HG03095 (cell line): ENCODE data around the gene CKAP4.
A peak's percentile ranks its signal among the peaks of the same experiment; 100 is the strongest.

ENCODE experiments used
- ATAC-seq: cut with Tn5 transposase; IDR thresholded peaks from one replicate; pipeline ENCODE4 v1.9.1; 2021; ENCODE audit warnings: moderate library complexity; ENCODE audit not compliant: unreplicated experiment

CKAP4 gene

DNA sequence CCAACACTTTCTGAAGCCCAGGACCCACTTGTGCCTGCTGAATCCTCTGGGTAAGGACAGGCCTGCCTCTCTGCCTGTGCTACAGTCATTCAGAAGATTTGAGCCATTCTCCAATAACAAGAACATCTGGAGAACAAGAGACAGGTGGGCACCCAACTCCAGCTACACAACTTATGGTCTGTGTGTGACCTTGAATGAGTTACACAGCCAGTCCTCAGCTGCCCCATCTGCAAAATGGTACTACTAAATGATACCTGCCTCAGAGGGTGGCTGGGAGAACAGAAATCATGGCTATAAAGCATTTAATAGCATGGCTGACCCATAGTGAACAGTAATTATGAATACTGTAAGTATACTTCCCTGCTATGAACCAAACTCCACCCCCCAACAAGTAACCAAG, 4.2 kb downstream of the CKAP4 start:
- no peak for ATAC-seq

DNA sequence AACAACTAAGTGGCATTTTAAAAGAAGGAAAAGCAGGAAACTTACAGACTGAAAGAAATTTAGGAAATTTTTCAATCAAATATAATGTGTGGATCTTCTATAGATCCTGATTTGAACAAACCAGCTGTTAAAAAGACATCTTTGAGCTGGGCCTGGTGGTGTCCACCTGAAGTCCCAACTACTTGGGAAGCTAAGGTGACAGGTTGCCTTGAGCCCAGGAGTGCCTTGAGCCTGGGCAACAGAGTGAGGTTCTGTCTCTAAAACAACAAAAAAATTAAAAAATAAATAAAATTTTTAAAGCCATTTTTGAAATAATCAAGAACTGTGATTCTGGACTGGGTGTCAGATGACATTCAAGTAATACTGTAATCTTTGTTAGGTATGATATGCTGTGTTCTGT, 7.0 kb downstream of the CKAP4 start:
- ATAC-seq: no peak

DNA sequence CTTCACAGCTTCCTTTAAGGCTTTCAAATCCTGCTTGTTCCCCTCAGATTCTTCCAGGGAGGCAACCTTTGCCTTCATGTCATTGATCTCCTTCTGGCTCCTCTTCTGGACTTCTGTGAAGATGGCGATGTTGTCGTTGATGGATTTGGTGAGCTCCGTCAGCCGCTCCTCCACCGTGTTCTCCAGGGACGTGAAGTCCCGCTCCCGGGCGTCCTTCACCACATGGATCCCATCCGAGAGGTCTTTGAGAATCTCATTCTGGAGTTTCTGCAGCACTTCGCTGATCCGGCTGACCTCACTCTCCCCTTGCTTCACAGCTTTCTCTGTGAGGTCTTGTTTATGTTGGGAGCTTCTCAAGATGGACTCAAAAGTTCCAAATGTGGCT, 7.9 kb downstream of the CKAP4 start:
- no peak for ATAC-seq

DNA sequence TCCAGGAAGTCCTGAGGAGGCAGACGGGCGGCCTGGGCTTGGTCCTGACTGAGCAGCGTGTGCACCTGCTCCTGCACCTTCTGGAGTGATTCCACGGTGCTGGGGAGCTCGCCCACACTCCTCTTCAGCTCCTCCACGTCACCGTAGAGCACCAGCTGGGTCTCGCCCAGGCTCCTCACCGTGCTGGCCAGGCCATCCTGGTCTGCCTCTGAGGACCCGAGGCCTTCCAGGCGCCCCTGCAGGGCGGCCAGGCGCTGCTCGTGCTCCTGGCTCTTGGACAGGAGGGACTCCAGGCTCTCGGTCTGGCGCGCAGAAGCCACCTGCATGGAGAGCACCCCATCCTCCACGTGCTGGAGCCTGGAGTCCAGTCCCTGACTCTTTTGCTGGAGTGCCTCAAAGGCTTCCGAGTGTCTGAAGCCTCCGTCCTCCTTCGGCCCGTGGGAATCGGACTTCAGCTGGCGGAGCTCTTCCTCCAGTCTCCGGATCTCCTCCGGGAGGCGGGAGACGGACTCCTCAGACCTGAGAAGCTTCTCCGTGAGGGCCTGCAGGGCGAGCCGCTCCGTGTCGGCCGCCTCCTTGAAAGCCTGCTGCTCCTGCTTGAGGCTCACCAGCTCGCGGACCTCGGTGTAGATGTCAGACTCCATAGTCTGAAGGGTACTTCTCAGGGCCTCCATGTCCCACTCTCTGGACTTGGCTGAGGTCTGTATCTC, 8.4 kb downstream of the CKAP4 start:
- ATAC-seq: no peak

DNA sequence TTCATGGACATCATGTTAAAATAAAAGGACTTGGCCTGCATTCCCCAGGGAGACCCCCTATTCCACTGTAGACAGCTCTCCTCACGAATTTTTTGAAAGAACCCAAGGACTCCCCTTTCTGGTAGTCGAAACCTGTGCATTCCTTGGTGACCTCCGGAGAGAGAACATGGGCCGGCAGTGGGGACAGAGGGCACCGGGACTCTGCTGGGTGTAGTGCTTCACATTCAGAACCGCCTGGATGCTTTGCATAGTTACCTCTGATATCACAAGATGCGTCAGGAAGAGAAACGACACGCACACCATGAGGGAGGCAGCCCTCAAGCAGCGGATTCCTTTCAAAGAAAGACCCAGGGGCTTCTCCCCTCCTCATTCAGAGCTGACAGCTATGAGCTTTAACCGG, 9.7 kb downstream of the CKAP4 start:
- ATAC-seq: no peak

DNA sequence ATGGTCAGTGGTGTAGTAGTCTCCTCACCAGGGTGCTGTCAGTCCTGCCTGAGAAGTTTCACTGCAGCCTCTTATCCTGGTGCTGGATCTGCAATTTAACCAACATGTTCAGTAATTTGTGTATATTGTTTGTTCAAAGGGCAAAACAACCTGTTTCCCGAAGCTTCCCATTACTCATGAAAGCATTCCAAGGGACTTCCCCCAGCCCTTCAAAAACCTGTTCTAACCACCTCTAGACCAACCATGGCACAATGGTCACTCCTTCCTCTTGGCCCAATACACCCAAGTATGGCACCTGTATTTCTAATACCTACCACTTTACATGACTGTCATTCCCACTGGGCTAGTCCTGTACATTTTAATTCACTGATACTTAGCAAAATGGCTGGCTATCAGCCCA, 12.1 kb downstream of the CKAP4 start:
- no peak for ATAC-seq

DNA sequence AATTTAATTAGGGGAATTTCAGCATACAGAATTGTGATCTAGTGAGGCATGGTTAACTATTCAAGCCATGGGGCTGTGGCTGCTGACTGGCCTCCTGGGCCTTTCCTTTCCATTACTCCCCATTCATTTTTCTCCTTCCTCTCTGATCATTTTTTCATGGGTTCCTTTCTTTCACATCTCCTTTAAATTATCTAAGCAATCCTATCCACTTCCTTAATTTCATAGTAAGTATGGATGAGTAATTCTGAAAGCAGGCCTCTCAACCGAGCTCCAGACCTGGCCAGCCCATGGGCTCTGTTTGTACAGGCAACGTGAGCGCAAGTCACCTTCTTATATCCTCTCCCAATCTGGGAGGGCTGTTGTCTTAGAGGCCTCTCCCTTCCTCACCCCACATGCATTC, 13.4 kb downstream of the CKAP4 start:
- no peak for ATAC-seq

DNA sequence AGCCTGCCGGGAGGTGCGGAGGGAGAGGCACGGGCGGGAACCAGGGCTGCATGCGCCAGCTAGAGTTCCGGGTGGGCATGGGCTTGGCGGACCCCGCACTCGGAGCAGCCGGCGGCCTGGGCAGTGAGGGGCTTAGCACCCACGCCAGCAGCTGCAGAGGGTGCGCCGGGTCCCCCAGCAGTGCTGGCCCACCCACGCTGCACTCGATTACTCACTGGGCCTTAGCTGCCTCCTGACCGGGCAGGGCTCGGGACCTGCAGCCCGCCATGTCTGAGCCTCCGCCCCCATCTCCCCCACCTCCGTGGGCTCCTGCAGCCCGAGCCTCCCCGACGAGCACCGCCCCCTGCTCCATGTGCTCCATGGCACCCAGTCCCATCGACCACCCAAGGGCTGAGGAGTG, 14.8 kb downstream of the CKAP4 start:
- ATAC-seq: no peak

DNA sequence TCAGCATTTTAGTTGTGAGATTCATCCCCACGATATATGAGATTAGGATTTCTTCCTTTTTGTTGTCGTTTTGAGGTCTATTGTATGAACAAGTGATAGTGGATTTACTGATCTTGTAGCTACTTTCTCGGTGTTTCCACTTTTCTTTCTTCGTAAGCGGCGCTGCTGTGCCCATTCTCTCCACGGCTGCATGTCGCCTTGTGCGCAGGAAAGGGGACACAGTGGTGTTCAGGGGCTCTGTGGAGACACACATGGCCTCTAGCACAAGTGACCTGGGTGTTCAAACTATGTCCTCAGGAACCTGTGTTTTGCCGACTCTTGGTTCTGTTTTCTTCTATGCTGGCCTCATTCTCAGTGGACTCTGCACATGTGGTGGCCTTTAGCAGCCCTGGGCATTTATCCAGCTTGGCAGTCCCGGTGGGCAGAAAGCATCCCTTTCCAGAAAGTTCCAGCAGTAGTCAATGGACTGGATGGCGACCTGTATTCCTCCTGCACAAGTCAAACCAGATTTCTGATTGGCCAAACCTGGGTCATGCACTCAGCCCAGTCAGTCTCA, 18.7 kb downstream of the CKAP4 start:
- ATAC-seq: no peak

DNA sequence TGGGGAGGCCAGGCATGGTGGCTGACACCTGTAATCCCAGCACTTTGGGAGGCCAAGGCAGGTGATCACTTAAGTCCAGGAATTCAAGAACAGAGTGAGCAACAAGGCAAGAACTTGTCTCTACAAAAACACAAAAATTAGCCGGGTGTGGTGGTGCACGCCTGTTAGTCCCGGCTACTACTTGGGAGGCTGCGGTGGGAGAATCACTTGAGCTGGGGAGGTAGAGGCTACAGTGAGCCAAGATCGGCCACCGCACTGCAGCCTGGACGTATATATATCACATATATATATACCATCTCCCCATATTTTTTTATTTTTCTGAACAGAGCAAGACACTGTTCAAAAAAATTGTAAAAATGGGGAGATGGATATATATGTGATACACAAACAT, 19.5 kb downstream of the CKAP4 start:
- no peak for ATAC-seq

DNA sequence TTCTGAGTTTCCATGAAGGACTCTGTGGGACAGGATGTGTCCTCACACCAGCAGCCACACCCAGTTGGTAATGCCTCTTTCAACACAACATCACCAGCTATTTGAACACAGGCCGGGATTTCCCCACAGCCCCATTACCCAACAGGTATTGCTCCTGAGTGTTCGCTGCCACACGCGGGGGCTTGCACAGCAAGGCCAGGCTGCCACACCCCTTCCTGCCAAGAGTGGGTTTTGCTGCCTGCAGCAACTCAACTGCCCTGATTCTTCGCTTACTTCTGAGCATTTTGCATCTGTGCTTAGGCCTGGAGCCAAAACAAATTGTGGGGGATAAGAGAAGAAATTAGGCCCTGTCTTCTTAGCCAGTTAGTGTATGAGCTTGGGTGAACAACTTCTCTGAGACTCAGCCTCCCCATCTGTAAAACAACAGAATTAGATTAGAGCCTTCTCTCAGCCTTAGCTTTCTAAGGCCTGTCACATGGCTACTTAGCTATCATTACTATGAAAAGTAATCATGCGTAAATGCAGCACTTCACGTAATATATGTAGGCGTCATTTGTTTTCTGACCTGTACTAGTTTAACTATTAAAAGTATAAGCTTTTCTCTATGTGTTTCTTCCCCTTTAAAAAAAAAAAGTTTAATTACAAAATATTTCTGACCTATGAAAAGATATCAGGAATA, 20.0 kb downstream of the CKAP4 start:
- no peak for ATAC-seq

DNA sequence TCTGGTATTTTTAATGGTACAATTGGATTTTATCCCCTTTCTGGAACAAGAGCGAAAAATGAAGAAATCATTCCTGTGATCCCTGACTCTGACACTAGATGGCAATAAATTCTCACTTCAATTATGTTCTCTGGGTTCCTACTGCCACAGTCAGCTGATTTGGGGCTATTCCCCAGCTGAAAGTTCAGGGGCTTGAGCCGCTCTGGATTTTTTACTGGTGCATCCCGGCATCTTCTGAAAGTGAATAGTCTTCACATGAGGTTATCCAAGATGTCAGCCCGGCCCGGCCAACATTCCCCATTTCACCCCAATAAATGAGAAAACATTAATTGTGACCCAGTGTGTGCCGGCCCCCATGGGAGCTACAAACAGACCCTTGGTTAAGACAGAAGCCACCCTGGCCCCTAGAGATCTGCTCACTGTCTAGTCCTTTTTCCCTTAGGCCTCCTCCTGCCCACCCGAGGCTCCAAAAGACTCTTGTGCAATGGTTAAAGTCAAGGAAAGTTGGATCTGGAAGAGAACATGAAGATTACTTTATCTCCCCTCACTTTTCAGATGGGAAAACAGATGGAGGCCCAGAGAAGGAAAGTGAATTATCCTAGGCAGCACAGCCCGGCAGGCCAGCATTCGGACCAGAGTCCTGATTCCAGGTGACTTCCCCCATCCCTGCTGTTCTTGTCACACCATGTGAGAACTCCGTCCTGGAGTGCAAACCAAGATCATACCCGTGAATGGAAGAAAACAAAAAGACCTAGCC, 20.8 kb downstream of the CKAP4 start:
- ATAC-seq: no peak

DNA sequence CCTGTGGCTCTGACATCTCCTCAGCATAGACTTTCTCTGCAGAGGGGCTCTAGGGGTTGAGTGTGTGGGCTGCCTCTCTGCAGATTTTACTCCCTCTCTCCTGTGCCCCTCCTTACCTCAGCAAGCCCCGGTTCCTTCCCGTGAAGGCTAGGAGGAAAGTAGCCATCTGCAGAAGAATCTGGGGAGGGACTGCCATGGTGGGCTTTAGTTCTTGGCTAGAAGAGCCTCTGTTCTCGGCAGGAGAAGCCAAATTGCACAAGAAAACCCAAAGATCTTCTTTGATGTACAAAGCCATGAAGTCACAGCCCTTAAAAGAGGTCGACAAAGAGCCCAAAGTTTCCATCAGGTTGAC, 23.5 kb downstream of the CKAP4 start:
- ATAC-seq: no peak

DNA sequence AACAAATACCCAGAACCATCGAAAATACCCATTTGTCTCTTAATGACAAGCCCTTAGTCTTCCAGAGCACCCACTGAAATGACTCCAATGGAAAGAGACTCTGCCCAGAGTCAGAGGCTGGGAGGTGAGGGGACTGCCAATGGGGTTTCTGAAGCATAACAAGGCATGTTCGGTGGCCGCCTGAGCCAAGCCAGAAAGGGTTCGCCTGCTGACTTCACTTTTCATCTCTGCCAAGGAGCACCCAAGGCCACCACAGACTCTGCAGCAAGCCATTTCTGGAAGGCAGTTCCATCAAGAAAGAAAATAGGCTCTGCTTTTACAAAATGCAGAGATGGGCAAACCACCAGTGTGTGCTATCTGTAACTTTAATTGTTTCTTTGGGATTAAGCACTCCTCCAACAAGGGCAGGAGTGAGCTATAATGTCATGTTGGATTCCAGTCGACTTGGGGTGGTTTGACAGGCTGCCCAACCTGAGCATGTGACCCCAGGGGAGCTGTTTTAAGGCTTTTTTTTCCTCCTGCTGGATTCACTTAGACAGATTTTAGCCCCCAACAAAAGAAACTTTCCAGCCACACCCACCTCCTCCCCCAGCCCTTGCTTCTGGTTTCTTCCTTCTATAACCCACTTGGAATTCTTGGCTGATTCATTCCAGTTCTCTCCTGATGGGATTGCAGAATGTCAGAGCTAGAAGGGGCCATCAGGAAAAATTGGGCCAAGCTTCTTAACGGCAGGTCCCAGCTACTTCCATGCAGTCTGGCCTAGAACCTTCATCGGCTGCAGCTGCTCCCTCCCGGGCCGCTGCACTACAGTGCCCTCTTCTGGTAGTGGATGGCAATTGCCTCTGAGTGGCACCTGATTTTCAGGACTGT, 24.1 kb downstream of the CKAP4 start:
- peak; percentile 50 for ATAC-seq

DNA sequence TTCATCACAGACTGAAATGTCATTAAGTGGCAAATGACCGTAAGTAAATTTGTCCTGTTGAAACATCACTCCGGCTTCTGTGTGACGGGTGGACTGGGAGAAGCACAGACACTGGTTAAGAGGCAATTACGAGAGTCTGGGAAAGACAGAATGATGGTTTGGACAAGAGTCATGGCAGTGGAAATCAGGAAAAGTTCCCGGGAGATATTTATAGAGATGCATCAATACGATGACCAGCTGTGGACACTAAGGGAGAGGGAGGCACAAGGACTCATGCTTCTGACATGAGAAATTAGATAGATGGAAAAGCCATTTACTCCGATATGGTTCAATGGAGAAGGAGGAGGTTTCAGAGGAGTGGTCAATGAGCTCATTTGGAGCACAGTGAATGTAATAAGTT, 27.3 kb downstream of the CKAP4 start:
- no peak for ATAC-seq

DNA sequence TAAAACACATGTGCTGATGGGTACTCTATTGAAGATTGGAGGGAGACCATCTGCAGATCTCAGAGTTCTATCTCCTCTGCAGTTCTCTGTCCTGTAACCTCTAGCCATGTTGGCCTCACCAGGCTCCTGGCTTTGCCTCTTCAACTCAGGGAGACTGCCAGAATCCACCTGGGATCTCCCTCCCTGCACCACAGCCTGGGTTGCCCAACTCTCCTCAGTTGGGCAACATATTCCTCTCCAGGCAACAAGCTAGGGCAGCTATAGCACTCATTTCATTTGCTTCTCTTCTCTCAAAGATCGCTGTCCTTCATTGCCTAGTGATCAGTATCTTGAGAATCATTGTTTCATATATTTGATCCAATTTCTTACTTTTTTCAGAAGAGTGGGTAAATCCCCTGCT, 28.8 kb downstream of the CKAP4 start:
- no peak for ATAC-seq

DNA sequence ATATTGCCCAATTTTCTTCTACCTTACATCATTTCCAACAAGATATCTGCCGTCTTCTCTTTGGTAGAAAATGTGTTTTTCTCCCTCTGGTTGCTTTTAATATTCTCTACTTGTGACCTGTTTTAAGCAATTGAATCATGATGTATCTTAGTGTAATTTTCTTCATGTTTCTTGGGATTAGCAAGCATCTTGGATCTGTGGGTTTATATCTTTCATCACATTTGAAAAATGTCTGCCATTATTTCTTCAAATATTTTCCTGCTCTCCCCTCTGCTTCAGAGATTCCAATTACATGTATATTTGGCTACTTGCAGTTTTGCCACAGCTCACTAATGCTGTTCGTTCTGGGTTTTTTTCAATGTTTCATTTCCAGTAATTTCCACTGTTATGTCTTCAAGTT, 30.1 kb downstream of the CKAP4 start:
- ATAC-seq: no peak

DNA sequence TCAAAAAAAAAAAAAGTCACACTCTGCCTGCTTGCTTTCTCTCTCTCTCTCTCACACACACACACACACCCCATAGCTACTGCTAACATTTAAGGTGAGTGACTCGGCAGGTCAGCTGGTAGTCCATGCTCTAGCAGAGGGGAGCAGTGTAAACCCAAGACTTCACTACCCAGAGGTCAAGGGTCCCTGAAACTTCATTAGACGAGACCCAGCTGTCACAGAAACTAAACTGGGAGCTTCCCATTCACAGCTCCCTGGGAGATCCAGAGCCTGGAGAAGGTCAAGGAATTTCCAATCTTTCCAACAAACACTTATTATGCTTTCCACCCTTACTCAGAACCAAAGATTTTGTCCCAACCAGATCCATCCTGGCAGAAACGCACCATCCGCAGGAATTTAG, 33.2 kb downstream of the CKAP4 start:
- ATAC-seq: no peak

DNA sequence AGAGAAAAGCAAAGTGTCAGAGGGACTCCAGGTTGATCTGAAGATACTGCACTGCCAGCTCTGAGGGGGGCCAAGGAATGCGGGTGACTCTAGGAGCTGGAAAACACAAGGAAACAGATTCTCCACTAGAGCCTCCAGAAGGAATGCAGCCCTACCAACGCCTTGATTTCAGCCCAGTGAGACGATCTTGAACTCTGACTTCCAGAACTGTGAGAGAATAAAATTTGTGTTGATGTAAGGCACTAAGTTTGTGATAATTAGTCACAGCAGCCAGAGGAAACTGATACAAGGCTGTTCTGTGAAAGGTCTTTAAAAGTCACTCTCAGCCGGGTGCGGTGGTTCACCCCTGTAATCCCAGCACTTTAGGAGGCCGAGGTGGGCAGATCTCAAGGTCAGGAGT, 34.2 kb downstream of the CKAP4 start:
- ATAC-seq: no peak

DNA sequence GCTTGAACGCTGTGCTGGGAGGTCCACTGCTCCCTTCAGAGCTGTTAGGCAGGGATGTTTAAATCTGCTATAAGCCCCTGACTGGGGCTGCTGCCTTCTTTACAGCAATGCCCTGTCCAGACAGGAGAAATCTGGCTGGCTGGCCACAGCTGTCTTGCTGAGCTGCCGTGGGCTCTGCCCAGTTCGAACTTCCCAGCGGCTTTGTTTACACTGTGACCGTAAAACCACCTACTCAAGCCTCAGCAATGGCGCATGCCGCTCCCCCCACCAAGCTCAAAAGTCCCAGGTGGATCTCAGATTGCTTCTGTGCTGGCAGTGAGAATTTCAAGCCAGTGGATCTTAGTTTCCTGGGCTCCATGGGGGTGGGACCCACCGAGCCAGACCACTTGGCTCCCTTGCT, 35.8 kb downstream of the CKAP4 start:
- no peak for ATAC-seq
